ENCODE results near the gene GDF9. TPM values are rescaled to one million over a fixed set of nuclear protein-coding genes. Genes with fewer than 3 reads are reported as not detected.
A peak's percentile ranks its signal among the peaks of the same experiment; 100 is the strongest.

GDF9 gene
- total RNA-seq, 1 experiment from 2014 or later = 0.51 TPM

DNA sequence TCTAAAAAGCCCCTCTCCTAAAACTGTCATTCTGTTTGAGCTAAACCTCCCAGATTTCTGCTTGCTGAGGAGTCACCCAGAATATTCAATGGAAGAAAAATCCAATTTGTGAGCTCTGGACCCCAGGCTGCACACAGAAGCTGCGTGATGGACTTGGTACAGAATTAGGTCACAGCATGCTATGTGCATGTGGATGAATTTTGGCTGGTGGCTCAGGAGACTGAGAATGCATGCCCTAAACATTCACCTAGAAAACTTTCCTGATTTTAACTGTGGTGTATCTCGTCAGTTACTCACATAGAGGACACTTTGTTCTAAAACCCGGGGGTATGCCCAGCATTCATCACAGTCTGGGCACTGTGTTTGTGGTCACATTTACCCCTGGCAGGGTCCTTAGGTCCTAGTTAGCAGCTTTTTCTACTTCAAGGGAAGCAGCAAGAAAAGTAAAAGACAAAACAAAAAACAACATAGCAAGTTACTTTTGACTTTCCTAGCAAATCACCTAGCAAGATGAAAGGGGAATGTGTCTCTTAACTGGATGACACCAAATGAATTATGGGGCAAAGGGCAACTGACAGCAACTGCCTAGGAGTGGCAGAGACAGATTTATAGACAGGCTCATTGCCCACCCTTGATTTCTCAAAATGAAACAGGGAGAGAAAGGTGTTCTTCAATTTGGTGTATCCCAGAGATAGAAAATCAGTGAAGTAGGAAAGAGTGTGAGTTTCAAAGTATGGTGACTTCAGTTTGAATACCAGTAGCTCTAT, 27.6 kb downstream of the GDF9 start:
- TF ChIP-seq, protein P1, sequence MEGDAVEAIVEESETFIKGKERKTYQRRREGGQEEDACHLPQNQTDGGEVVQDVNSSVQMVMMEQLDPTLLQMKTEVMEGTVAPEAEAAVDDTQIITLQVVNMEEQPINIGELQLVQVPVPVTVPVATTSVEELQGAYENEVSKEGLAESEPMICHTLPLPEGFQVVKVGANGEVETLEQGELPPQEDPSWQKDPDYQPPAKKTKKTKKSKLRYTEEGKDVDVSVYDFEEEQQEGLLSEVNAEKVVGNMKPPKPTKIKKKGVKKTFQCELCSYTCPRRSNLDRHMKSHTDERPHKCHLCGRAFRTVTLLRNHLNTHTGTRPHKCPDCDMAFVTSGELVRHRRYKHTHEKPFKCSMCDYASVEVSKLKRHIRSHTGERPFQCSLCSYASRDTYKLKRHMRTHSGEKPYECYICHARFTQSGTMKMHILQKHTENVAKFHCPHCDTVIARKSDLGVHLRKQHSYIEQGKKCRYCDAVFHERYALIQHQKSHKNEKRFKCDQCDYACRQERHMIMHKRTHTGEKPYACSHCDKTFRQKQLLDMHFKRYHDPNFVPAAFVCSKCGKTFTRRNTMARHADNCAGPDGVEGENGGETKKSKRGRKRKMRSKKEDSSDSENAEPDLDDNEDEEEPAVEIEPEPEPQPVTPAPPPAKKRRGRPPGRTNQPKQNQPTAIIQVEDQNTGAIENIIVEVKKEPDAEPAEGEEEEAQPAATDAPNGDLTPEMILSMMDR (IDR thresholded peaks at IDR 0.05; ENCODE audit: unreplicated experiment) = no peak
- ChIA-PET CTCF (interaction anchor here (0.6 to 4.5 kb wide), 5 partner anchors 9 to 159 kb away, joined by 3 to 29 read pairs (median 10); partner anchors contain the start of genes GDF9, SHROOM1 and UQCRQ), POLR2A (interaction anchor here (1.0 to 5.3 kb wide), 9 partner anchors 9 to 348 kb away, joined by 3 to 63 read pairs (median 9); partner anchors contain the start of genes GDF9, IRF1, SHROOM1 and UQCRQ)
- no TSS peak for BruUV-seq (replicated peaks)
- Mint-ChIP-seq H3K27ac (ENCODE audit: low read depth, unreplicated experiment) (peak overlapping the region; percentile 99), H3K36me3 (ENCODE audit: insufficient read depth, unreplicated experiment) (no peaks in the 10 kb centered on the region), H3K4me1 (ENCODE audit: insufficient read depth, unreplicated experiment) (peaks cover 30% of the 10 kb centered on the region), H3K4me3 (ENCODE audit: unreplicated experiment) (no peak overlapping the region), H3K27me3 (ENCODE audit: insufficient read depth, unreplicated experiment) (no peaks in the 10 kb centered on the region), H3K9me3 (ENCODE audit: unreplicated experiment) (no peaks in the 10 kb centered on the region)
- intact Hi-C loops (cut with micrococcal nuclease) = no loop called here
- no peak for DNase-seq (ENCODE audit: unreplicated experiment)

DNA sequence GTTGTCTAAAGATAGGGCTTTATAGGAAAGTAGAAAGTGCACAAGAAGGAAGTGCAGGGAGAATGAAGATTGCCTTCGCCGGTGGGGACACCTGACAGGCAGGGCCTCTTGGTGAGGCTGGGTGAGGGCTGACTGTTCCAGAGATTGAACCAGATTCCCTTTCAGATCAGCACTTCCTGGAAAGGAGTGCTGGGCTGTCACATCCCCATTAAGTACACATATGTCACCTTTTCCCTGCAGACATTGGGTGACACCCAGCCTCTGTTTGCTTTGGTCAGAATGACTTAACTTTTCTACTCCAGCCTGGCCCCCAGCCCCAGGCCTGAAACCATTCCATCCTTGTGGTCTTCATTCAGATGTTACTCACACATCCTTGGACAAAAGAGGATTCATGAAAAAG, 28.4 kb downstream of the GDF9 start:
- TF ChIP-seq, protein P1 (IDR thresholded peaks at IDR 0.05; ENCODE audit: unreplicated experiment) = no peak
- Mint-ChIP-seq H3K27ac (ENCODE audit: low read depth, unreplicated experiment) (no peak overlapping the region), H3K27me3 (ENCODE audit: insufficient read depth, unreplicated experiment) (no peaks in the 10 kb centered on the region), H3K4me3 (ENCODE audit: unreplicated experiment) (no peak overlapping the region), H3K4me1 (ENCODE audit: insufficient read depth, unreplicated experiment) (peaks cover 30% of the 10 kb centered on the region), H3K36me3 (ENCODE audit: insufficient read depth, unreplicated experiment) (no peaks in the 10 kb centered on the region), H3K9me3 (ENCODE audit: unreplicated experiment) (no peaks in the 10 kb centered on the region)
- ChIA-PET CTCF (interaction anchor here (1.1 to 3.1 kb wide), 3 partner anchors 8 to 21 kb away, joined by 3 to 29 read pairs (median 10); partner anchors contain the start of gene SHROOM1), POLR2A (interaction anchor here (5.1 to 5.3 kb wide), 3 partner anchors 8 to 29 kb away, joined by 44 to 63 read pairs (median 59); partner anchors contain the start of genes GDF9, SHROOM1 and UQCRQ)
- BruUV-seq (replicated peaks) = no TSS peak
- intact Hi-C loops (cut with micrococcal nuclease) = no loop called here
- no peak for DNase-seq (ENCODE audit: unreplicated experiment)

DNA sequence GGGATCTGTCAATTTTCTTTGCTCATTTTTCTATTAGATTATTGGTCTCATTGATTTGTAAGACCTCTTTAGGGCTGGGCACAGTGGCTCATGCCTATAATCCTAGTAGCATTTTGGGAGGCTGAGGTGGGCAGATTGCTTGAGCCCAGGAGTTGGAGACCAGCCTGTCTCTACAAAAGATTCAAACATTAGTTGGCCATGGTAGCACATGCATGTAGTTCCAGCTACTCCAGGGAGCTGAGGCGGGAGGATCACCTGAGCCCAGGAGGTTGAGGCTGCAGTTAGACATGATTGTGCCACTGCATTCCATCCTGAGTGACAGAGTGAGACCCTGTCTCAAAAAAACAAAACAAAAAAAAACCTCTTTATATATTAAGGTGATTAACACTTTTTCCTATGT, 29.4 kb downstream of the GDF9 start:
- intact Hi-C loops (cut with micrococcal nuclease) = no loop called here
- DNase-seq (ENCODE audit: unreplicated experiment) = no peak
- BruUV-seq (replicated peaks) = no TSS peak
- Mint-ChIP-seq H3K36me3 (ENCODE audit: insufficient read depth, unreplicated experiment) (no peaks in the 10 kb centered on the region), H3K9me3 (ENCODE audit: unreplicated experiment) (no peaks in the 10 kb centered on the region), H3K4me3 (ENCODE audit: unreplicated experiment) (no peak overlapping the region), H3K4me1 (ENCODE audit: insufficient read depth, unreplicated experiment) (peaks cover 30% of the 10 kb centered on the region), H3K27me3 (ENCODE audit: insufficient read depth, unreplicated experiment) (no peaks in the 10 kb centered on the region), H3K27ac (ENCODE audit: low read depth, unreplicated experiment) (no peak overlapping the region)
- TF ChIP-seq, protein P1 (IDR thresholded peaks at IDR 0.05; ENCODE audit: unreplicated experiment) = no peak
- POLR2A ChIA-PET = interaction anchor here (10.9 kb wide), 1 partner anchor 31 kb away, joined by 176 read pairs; the partner anchor contains the start of genes GDF9, LEAP2 and UQCRQ
- CTCF ChIA-PET = interaction anchor here (1.1 kb wide), 1 partner anchor 16 kb away, joined by 3 read pairs; no protein-coding TSS in a partner anchor

DNA sequence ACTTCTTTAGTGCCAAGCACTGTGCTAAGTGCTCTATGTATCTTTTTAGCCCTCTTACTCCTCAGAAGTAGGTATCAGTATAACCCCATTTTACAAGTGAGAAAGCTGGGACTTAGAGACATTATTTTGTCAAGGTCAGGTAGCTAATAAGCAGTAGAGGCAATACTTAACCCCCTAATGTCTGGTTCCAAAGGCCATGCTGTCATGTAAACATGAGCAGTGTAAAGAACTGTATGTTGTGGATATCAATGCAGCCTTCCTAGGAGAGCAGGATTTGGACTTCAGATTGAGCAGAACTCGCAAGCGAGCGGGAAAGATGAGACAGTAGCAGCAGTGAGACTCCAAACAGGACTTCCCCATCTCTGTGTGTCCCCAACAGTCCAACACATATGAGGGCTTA, 32.2 kb downstream of the GDF9 start:
- CTCF ChIA-PET = interaction anchor here (0.7 to 10.4 kb wide), 6 partner anchors 14 to 1124 kb away, joined by 3 to 211 read pairs (median 4); partner anchors contain the start of genes GDF9 and UQCRQ
- no peak overlapping the region for H3K27ac Mint-ChIP-seq (ENCODE audit: low read depth, unreplicated experiment)
- TF ChIP-seq, protein P1 (IDR thresholded peaks at IDR 0.05; ENCODE audit: unreplicated experiment) = no peak
- no peaks in the 10 kb centered on the region for H3K9me3 Mint-ChIP-seq (ENCODE audit: unreplicated experiment)
- BruUV-seq (replicated peaks) = no TSS peak
- no peak overlapping the region for H3K4me3 Mint-ChIP-seq (ENCODE audit: unreplicated experiment)
- no peaks in the 10 kb centered on the region for H3K27me3 Mint-ChIP-seq (ENCODE audit: insufficient read depth, unreplicated experiment)
- H3K36me3 Mint-ChIP-seq (ENCODE audit: insufficient read depth, unreplicated experiment) = peaks cover 6% of the 10 kb centered on the region
- DNase-seq (ENCODE audit: unreplicated experiment) = no peak
- POLR2A ChIA-PET = interaction anchor here (0.6 to 10.9 kb wide), 3 partner anchors 20 to 188 kb away, joined by 3 to 176 read pairs (median 11); partner anchors contain the start of genes GDF9, LEAP2 and UQCRQ
- peaks cover 18% of the 10 kb centered on the region for H3K4me1 Mint-ChIP-seq (ENCODE audit: insufficient read depth, unreplicated experiment)
- intact Hi-C loops (cut with micrococcal nuclease) = no loop called here

Data from MCF 10A (cell line).